Right hindlimb (tissue), 1 donor: ENCODE data around the gene DOCK1.

ENCODE experiments used
- DNase-seq: peaks from one replicate; pipeline ENCODE4 v3.0.0-alpha.2; 2018

DOCK1 gene

GRCh38 chr10:127149501-127150081, 244.4 kb downstream of the DOCK1 start:
- no peak for DNase-seq

GRCh38 chr10:127150136-127150535, 244.9 kb downstream of the DOCK1 start:
- no peak for DNase-seq

GRCh38 chr10:127151541-127151940, 246.3 kb downstream of the DOCK1 start:
- DNase-seq = no peak

GRCh38 chr10:127151981-127152699, 246.9 kb downstream of the DOCK1 start:
- DNase-seq = no peak

- DNase-seq = no peak
Measured at GRCh38 chr10:127153181-127153580, 248.0 kb downstream of the DOCK1 start.

- DNase-seq = no peak
Measured at GRCh38 chr10:127154831-127155620, 249.8 kb downstream of the DOCK1 start.

- DNase-seq = no peak
Measured at GRCh38 chr10:127157089-127157488, 251.9 kb downstream of the DOCK1 start.

- DNase-seq = no peak
Measured at GRCh38 chr10:127157506-127158200, 252.4 kb downstream of the DOCK1 start.

GRCh38 chr10:127158662-127159061, 253.4 kb downstream of the DOCK1 start:
- no peak for DNase-seq

GRCh38 chr10:127159648-127160245, 254.5 kb downstream of the DOCK1 start:
- no peak for DNase-seq

GRCh38 chr10:127161482-127161881, 256.3 kb downstream of the DOCK1 start:
- DNase-seq = no peak

- no peak for DNase-seq
Measured at GRCh38 chr10:127162841-127163240, 257.6 kb downstream of the DOCK1 start.

GRCh38 chr10:127168261-127168660, 263.0 kb downstream of the DOCK1 start:
- no peak for DNase-seq

- DNase-seq = no peak
Measured at GRCh38 chr10:127174866-127175265, 269.6 kb downstream of the DOCK1 start.

GRCh38 chr10:127175357-127176110, 270.3 kb downstream of the DOCK1 start:
- no peak for DNase-seq

- DNase-seq = no peak
Measured at GRCh38 chr10:127176649-127177048, 271.4 kb downstream of the DOCK1 start.

GRCh38 chr10:127179612-127180250, 274.5 kb downstream of the DOCK1 start:
- DNase-seq = no peak

GRCh38 chr10:127182161-127182560, 276.9 kb downstream of the DOCK1 start:
- DNase-seq = no peak

GRCh38 chr10:127184582-127184981, 279.4 kb downstream of the DOCK1 start:
- DNase-seq = no peak

- no peak for DNase-seq
Measured at GRCh38 chr10:127186813-127187212, 281.6 kb downstream of the DOCK1 start.

GRCh38 chr10:127189226-127189625, 284.0 kb downstream of the DOCK1 start:
- no peak for DNase-seq

- DNase-seq = no peak
Measured at GRCh38 chr10:127190427-127190826, 285.2 kb downstream of the DOCK1 start.
